CD14-positive monocyte (primary cell): Measurements from ENCODE around the gene CTSE. TPM values are rescaled to one million over a fixed set of nuclear protein-coding genes. Genes with fewer than 3 reads are reported as not detected.

Experiments
- DNase-seq, 3 donors: peaks; one replicate each; pipeline ENCODE4 v3.0.0-alpha.2; 2011 to 2022
- H2AFZ ChIP-seq: 2 replicates; pipeline ENCODE4 v1.6.0; 2012; ENCODE audit warnings: mild to moderate bottlenecking, low read depth, low read length, inconsistent platforms; ENCODE audit not compliant: insufficient read depth, poor library complexity, severe bottlenecking
- H3K27ac ChIP-seq, 2 donors: 1 replicate in 1 of 2; 2 replicates in 1 of 2; pipeline ENCODE4 v1.5.1; 2012 to 2013; ENCODE audit warnings: low read length in 2 of 2, control low read depth in 1 of 2, inconsistent platforms in 1 of 2, low read depth in 1 of 2, mild to moderate bottlenecking in 1 of 2
- H3K27me3 ChIP-seq, 2 donors: one replicate each; pipeline versions ENCODE4 v1.6.0 to v1.6.1; 2011 to 2013; ENCODE audit warnings: low read length in 2 of 2; ENCODE audit not compliant: control insufficient read depth in 2 of 2, insufficient read depth in 2 of 2
- H3K36me3 ChIP-seq, 2 donors: replicated peaks in 1 of 2; 1 replicate in 1 of 2; 2 replicates in 1 of 2; pipeline versions ENCODE4 v1.5.1 to v1.6.1; 2012 to 2013; ENCODE audit warnings: low read length in 2 of 2, control low read depth in 1 of 2, inconsistent platforms in 1 of 2, mild to moderate bottlenecking in 1 of 2; ENCODE audit not compliant: insufficient read depth in 2 of 2, control insufficient read depth in 1 of 2
- H3K4me1 ChIP-seq, 2 donors: 1 replicate in 1 of 2; 2 replicates in 1 of 2; pipeline versions ENCODE4 v1.5.1 to v1.6.1; 2012 to 2013; ENCODE audit warnings: low read length in 2 of 2, control low read depth in 1 of 2, inconsistent platforms in 1 of 2, mild to moderate bottlenecking in 1 of 2, moderate library complexity in 1 of 2; ENCODE audit not compliant: insufficient read depth in 2 of 2, control insufficient read depth in 1 of 2
- H3K4me2 ChIP-seq: replicated peaks from 2 replicates; pipeline ENCODE3; 2012; ENCODE audit warnings: low read length, moderate library complexity, mild to moderate bottlenecking; ENCODE audit not compliant: poor library complexity, severe bottlenecking; ENCODE audit errors: extremely low read depth
- H3K4me3 ChIP-seq, 3 experiments: fragments of 200-600 bp in 1 of 3; sonication (generic) in 1 of 3; replicated peaks in 1 of 3; 1 replicate in 2 of 3; 2 replicates in 1 of 3; pipeline ENCODE4 v1.5.1; 2011 to 2013; ENCODE audit warnings: low read length in 3 of 3, mild to moderate bottlenecking in 3 of 3, control low read depth in 2 of 3, low read depth in 2 of 3, inconsistent platforms in 1 of 3, moderate library complexity in 1 of 3
- H3K79me2 ChIP-seq: 2 replicates; pipeline ENCODE4 v1.6.0; 2012; ENCODE audit warnings: mild to moderate bottlenecking, control low read depth, inconsistent platforms, low read length, moderate library complexity; ENCODE audit not compliant: insufficient read depth
- H3K9ac ChIP-seq: 2 replicates; pipeline ENCODE4 v1.6.0; 2017; ENCODE audit warnings: low read length, mild to moderate bottlenecking; ENCODE audit not compliant: insufficient read depth, poor library complexity, severe bottlenecking
- H3K9me3 ChIP-seq, 2 donors: replicated peaks in 1 of 2; 1 replicate in 1 of 2; 2 replicates in 1 of 2; pipeline versions ENCODE4 v1.5.1 to v1.6.1; 2012 to 2013; ENCODE audit warnings: low read length in 2 of 2, control low read depth in 1 of 2; ENCODE audit not compliant: control insufficient read depth in 1 of 2, insufficient read depth in 1 of 2
- H4K20me1 ChIP-seq: 2 replicates; pipeline ENCODE4 v1.6.0; 2012; ENCODE audit warnings: mild to moderate bottlenecking, low read length, control low read depth, moderate library complexity; ENCODE audit not compliant: insufficient read depth
- H3K27ac Mint-ChIP-seq, 7 donors: one replicate each; pipeline ENCODE4 v1.8.0; 2020; ENCODE audit warnings: mild to moderate bottlenecking in 7 of 7, mixed read lengths in 7 of 7, moderate library complexity in 6 of 7, inconsistent platforms in 2 of 7
- H3K27me3 Mint-ChIP-seq, 3 donors: one replicate each; pipeline ENCODE4 v1.8.0; 2021 to 2022; ENCODE audit warnings: low read depth in 3 of 3, mild to moderate bottlenecking in 3 of 3, mixed read lengths in 3 of 3, moderate library complexity in 3 of 3, inconsistent platforms in 1 of 3
- H3K36me3 Mint-ChIP-seq, 2 donors: one replicate each; pipeline ENCODE4 v1.8.0; 2020; ENCODE audit warnings: mixed read lengths in 2 of 2, inconsistent platforms in 1 of 2, mild to moderate bottlenecking in 1 of 2
- H3K4me1 Mint-ChIP-seq: one replicate; pipeline ENCODE4 v1.8.0; 2020; ENCODE audit warnings: mild to moderate bottlenecking, mixed read lengths
- H3K4me3 Mint-ChIP-seq, 2 donors: one replicate each; pipeline ENCODE4 v1.8.0; 2020; ENCODE audit warnings: mild to moderate bottlenecking in 2 of 2, mixed read lengths in 2 of 2, moderate library complexity in 1 of 2
- H3K9me3 Mint-ChIP-seq, 7 donors: one replicate each; pipeline ENCODE4 v1.8.0; 2020 to 2022; ENCODE audit warnings: mixed read lengths in 7 of 7, mild to moderate bottlenecking in 6 of 7, moderate library complexity in 6 of 7, inconsistent platforms in 2 of 7
- CTCF ChIP-seq: fragments of 200-600 bp; IDR thresholded peaks from one replicate; pipeline ENCODE4 v1.8.0; 2022; ENCODE audit warnings: antibody characterized with exemption, mild to moderate bottlenecking
- WGBS: methylation state at CpG from one replicate; pipeline ENCODE4 v1.1.5; 2013; ENCODE audit warnings: missing lambda C conversion rate; ENCODE audit not compliant: insufficient coverage; 5-methylcytosine and 5-hydroxymethylcytosine counted together
- intact Hi-C, 2 donors: fragments of 100-400 bp; cut with micrococcal nuclease; formaldehyde crosslinking; loops; one replicate each; pipeline versions ENCODE4 v1.15.0 to v1.15.1; 2023
- polyA plus RNA-seq, 3 donors: library from polyadenylated mRNA; depleted of rRNA in 1 of 3; unstranded in 2 of 3; stranded (reverse) in 1 of 3; fragments of 300-500 nt in 2 of 3; fragments of >200 nt in 1 of 3; fragmentation: Illumina TruSeq in 2 of 3; gene quantifications; 1 replicate in 2 of 3; 2 replicates in 1 of 3; pipeline ENCODE4 v1.2.3, GENCODE V29; 2012 to 2021

The CTSE gene
- polyA plus RNA-seq, 3 donors: not detected

GRCh38 chr1:206021008-206021625, 2.6 kb downstream of the CTSE start:
- no peaks in the 10 kb centered on the region for H3K9me3 ChIP-seq
- H3K4me1 ChIP-seq: peaks cover 0 to 9% of the 10 kb centered on the region in 2 donors
- Mint-ChIP-seq H3K4me3 (no peak overlapping the region), H3K27me3 (peaks cover 1 to 2% (median 1%) of the 10 kb centered on the region in 3 donors), H3K36me3 (no peaks in the 10 kb centered on the region), H3K9me3 (peaks cover 0 to 3% (median 0%) of the 10 kb centered on the region in 7 donors), H3K4me1 (peaks cover 10% of the 10 kb centered on the region), H3K27ac (peak overlapping the region in 1 of 7 donors; percentile 27)
- no peak overlapping the region for H3K27ac ChIP-seq
- H4K20me1 ChIP-seq: no peaks in the 10 kb centered on the region
- no peak for TF ChIP-seq CTCF
- no peak overlapping the region for H3K4me3 ChIP-seq
- no peak overlapping the region for H2AFZ ChIP-seq
- H3K9ac ChIP-seq: no peak overlapping the region
- 98% methylated on average over 8 of the region's 9 CpGs for WGBS
- no peak overlapping the region for H3K4me2 ChIP-seq
- intact Hi-C loops: no loop called here
- no peak for DNase-seq
- H3K27me3 ChIP-seq: no peaks in the 10 kb centered on the region
- H3K36me3 ChIP-seq: no peaks in the 10 kb centered on the region
- no peaks in the 10 kb centered on the region for H3K79me2 ChIP-seq

GRCh38 chr1:206020393-206021007, 3.2 kb downstream of the CTSE start:
- Histone ChIP-seq H3K36me3 (no peaks in the 10 kb centered on the region), H3K4me2 (no peak overlapping the region), H3K9ac (no peak overlapping the region), H3K27ac (no peak overlapping the region), H2AFZ (no peak overlapping the region), H3K27me3 (no peaks in the 10 kb centered on the region), H3K9me3 (no peaks in the 10 kb centered on the region), H4K20me1 (no peaks in the 10 kb centered on the region), H3K79me2 (no peaks in the 10 kb centered on the region), H3K4me3 (no peak overlapping the region), H3K4me1 (peaks cover 0 to 11% of the 10 kb centered on the region in 2 donors)
- DNase-seq: no peak
- no peak for TF ChIP-seq CTCF
- H3K4me3 Mint-ChIP-seq: no peak overlapping the region
- H3K9me3 Mint-ChIP-seq: peaks cover 0 to 3% (median 0%) of the 10 kb centered on the region in 7 donors
- peak overlapping the region in 1 of 7 donors; percentile 41 for H3K27ac Mint-ChIP-seq
- 96% methylated on average over 3 of the region's 4 CpGs for WGBS
- intact Hi-C loops: no loop called here
- no peaks in the 10 kb centered on the region for H3K36me3 Mint-ChIP-seq
- peaks cover 10% of the 10 kb centered on the region for H3K4me1 Mint-ChIP-seq
- H3K27me3 Mint-ChIP-seq: peaks cover 0 to 2% (median 1%) of the 10 kb centered on the region in 3 donors
